HL-60 (cell line): ENCODE results near the gene CLIC3.

ENCODE experiments used
- DNase-seq, 2 experiments: peaks; one replicate each; pipeline ENCODE4 v3.0.0-alpha.2; 2010 to 2020; ENCODE audit warnings: low read depth in 1 of 2, low spot score in 1 of 2
- H3K27ac ChIP-seq: fragments of 250-450 bp; sonication (Bioruptor Pico); replicated peaks from 2 replicates; pipeline ENCODE4 v1.5.1; 2020; ENCODE audit warnings: mild to moderate bottlenecking, moderate library complexity
- H3K27me3 ChIP-seq: fragments of 250-450 bp; sonication (Bioruptor Pico); 2 replicates; pipeline ENCODE4 v1.5.1; 2021; ENCODE audit warnings: mild to moderate bottlenecking, moderate library complexity; ENCODE audit not compliant: insufficient read depth, poor library complexity, severe bottlenecking
- H3K4me3 ChIP-seq: replicated peaks from 2 replicates; pipeline ENCODE4 v1.5.1; 2011; ENCODE audit warnings: mild to moderate bottlenecking, control low read depth, low read length; ENCODE audit not compliant: insufficient read depth
- GABPA ChIP-seq: IDR thresholded peaks from 2 replicates; pipeline ENCODE4 v1.6.1; 2012; ENCODE audit warnings: low read depth
- POLR2AphosphoS5 ChIP-seq: IDR thresholded peaks from 2 replicates; pipeline ENCODE4 v1.6.1; 2012; ENCODE audit warnings: low read depth
- SPI1 ChIP-seq: IDR thresholded peaks from 2 replicates; pipeline ENCODE4 v1.6.1; 2012; ENCODE audit warnings: low read depth, mild to moderate bottlenecking, borderline replicate concordance
- TF ChIP-seq, protein P1 (sequence below): IDR thresholded peaks from one replicate; pipeline ENCODE4 v1.5.1; 2011; ENCODE audit warnings: low read length, control low read depth, inconsistent platforms; ENCODE audit not compliant: insufficient read depth
- TF ChIP-seq, protein P2 (sequence below): IDR thresholded peaks from 2 replicates; pipeline ENCODE4 v1.6.1; 2012; ENCODE audit warnings: low read depth; ENCODE audit not compliant: insufficient replicate concordance

The CLIC3 gene

DNA sequence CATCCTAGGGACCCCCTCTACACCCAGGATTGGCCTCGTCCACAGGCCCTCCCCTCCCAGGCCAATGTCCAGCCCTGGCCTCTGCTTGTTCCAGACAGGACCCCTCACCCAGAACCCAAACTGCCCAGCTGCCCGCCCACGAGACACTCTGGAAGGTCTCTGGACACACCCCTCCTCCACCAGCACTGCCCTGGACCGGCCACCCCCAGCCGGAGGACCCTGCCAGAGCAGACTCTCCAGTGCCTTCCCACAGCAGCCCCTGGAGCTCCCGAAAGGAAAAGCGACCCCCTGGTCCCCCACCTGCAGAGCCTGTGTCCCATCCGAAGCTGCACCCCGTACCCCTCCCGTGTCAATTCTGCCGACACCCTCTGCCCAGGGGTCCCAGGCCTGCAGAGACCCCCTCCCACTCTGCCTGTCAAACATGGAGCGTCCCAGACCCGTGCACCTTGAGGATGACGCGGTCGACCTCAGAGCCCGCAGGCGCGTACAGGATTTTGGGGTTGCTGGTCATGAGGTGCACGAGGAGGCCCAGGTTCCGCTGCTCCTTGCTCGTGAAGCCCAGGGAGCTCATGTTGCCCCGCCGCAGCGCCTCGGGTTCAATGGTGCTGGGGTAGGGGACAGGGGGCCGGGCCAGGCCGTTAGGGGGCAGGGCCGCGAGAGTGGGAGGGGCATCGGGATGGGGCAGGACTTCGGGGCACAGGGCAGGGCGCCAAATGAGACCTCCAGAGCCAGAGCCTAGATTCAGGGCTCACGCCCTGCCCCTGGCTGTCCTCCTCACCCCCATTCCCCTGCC, 23.7 kb upstream of the CLIC3 start:
- H3K4me3 ChIP-seq, result no peak overlapping the region

DNA sequence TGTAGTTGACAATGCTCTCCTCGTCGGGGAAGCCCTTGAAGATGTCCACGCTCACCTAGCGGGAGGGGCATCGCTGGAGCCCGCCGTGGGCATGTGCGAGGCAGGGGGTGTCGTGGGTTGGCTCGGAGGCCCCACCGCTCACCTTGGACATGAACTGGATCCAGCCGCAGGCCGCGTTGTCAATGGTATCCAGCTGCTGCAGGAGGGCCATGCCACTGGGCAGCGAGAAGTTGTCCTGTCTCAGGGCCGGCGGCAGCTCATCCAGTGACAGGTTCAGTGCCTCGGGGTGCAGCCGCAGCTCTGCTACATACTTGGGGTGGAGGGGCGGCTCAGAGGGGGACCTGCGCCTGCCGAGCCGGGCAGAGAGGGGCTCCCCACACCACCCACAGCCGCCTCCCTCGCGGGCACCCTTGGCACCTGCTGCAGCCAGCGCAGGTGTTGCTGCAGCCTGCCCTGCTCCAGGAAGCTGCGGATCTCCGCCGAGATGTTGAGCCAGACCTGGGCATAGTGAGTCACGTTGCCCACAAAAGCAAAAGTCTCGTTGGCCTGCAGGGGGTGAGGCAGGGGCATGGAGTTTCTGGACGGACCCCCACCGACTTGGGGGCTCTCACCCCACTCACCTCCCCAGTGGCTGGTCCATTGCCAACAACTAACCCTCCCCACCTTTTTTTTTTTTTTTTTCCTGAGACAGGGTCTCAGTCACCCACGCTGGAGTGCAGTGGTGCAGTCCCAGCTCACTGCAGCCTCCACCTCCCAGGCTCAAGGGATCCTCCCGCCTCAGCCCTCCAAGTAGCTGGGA, 22.6 kb upstream of the CLIC3 start:
- Histone ChIP-seq H3K4me3 (no peak overlapping the region), H3K27me3 (no peaks in the 10 kb centered on the region), H3K27ac (no peak overlapping the region)
- DNase-seq, result no peak
- TF ChIP-seq POLR2AphosphoS5, result no peak
- TF ChIP-seq, protein P1, sequence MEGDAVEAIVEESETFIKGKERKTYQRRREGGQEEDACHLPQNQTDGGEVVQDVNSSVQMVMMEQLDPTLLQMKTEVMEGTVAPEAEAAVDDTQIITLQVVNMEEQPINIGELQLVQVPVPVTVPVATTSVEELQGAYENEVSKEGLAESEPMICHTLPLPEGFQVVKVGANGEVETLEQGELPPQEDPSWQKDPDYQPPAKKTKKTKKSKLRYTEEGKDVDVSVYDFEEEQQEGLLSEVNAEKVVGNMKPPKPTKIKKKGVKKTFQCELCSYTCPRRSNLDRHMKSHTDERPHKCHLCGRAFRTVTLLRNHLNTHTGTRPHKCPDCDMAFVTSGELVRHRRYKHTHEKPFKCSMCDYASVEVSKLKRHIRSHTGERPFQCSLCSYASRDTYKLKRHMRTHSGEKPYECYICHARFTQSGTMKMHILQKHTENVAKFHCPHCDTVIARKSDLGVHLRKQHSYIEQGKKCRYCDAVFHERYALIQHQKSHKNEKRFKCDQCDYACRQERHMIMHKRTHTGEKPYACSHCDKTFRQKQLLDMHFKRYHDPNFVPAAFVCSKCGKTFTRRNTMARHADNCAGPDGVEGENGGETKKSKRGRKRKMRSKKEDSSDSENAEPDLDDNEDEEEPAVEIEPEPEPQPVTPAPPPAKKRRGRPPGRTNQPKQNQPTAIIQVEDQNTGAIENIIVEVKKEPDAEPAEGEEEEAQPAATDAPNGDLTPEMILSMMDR, result no peak
- no peak for TF ChIP-seq SPI1
- TF ChIP-seq GABPA, result no peak
- TF ChIP-seq, protein P2, sequence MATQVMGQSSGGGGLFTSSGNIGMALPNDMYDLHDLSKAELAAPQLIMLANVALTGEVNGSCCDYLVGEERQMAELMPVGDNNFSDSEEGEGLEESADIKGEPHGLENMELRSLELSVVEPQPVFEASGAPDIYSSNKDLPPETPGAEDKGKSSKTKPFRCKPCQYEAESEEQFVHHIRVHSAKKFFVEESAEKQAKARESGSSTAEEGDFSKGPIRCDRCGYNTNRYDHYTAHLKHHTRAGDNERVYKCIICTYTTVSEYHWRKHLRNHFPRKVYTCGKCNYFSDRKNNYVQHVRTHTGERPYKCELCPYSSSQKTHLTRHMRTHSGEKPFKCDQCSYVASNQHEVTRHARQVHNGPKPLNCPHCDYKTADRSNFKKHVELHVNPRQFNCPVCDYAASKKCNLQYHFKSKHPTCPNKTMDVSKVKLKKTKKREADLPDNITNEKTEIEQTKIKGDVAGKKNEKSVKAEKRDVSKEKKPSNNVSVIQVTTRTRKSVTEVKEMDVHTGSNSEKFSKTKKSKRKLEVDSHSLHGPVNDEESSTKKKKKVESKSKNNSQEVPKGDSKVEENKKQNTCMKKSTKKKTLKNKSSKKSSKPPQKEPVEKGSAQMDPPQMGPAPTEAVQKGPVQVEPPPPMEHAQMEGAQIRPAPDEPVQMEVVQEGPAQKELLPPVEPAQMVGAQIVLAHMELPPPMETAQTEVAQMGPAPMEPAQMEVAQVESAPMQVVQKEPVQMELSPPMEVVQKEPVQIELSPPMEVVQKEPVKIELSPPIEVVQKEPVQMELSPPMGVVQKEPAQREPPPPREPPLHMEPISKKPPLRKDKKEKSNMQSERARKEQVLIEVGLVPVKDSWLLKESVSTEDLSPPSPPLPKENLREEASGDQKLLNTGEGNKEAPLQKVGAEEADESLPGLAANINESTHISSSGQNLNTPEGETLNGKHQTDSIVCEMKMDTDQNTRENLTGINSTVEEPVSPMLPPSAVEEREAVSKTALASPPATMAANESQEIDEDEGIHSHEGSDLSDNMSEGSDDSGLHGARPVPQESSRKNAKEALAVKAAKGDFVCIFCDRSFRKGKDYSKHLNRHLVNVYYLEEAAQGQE, result no peak

More for the DNA sequence above, 23.7 kb upstream of the CLIC3 start:
- Histone ChIP-seq H3K27me3 (no peaks in the 10 kb centered on the region), H3K27ac (no peak overlapping the region)
- TF ChIP-seq SPI1 (no peak), GABPA (no peak), POLR2AphosphoS5 (no peak)
- TF ChIP-seq, protein P2, result no peak
- TF ChIP-seq, protein P1, result no peak
- DNase-seq, result no peak

DNA sequence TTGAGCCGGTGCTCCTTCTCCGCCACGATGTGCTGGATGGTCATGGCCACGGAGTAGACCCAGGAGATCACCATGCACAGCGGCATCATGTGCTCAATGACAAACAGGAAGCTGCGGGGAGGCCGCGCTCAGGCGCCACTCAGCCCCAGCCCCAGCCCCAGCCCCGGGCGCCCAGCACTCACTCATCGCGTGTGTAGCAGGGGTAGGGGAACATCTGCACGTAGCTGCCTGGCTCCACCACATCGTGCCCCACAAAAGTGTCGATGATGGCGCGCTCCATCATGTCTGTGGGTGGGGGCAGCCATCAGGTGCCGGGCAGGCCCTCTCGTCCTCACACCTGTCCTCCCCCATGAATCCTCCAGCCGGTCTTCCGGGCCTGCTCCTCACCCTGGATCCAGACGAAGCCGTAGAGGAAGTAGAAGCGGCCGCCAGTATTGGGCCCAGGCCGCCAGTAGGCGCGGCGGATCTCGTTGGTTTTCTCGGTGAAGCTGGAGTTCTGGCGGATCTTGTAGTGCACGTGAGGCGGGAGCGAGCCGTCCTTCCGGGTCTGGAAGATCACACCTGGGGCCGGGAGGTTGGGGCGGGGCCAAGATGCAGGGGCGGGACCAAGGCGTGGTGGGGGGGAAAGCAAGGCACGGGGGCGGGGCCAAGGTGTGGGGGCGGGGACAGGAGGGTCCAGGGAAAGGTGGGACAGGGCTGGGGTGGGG, 21.6 kb upstream of the CLIC3 start:
- H3K27me3 ChIP-seq, result no peaks in the 10 kb centered on the region
- DNase-seq, result peak; percentile 46 to 70
- TF ChIP-seq POLR2AphosphoS5 (no peak), GABPA (no peak), SPI1 (no peak)
- TF ChIP-seq, protein P1, result no peak
- TF ChIP-seq, protein P2, result no peak
- peak overlapping the region; percentile 46 for H3K27ac ChIP-seq
- no peak overlapping the region for H3K4me3 ChIP-seq
